ENCODE data around the gene ALOX15B.

The ALOX15B gene

GRCh38 chr17:8038954-8039610 lies at the start of gene ALOX15B:
ALOX15B (plus strand) TSS chr17:8039059; CDS start chr17:8039156, 97 bp downstream.
- no peak for DNase-seq (ENCODE audit: low read depth)

GRCh38 chr17:7989781-7990655 lies 48.8 kb upstream of the ALOX15B start:
- peak; percentile 87 for DNase-seq (ENCODE audit: low read depth)

GRCh38 chr17:7992516-7992915 lies 46.3 kb upstream of the ALOX15B start:
- DNase-seq (ENCODE audit: low read depth), result no peak

GRCh38 chr17:7992924-7993323 lies 45.9 kb upstream of the ALOX15B start:
- no peak for DNase-seq (ENCODE audit: low read depth)

- DNase-seq (ENCODE audit: low read depth), result no peak
These were observed 44.8 kb upstream of the ALOX15B start for GRCh38 chr17:7993972-7994589.

GRCh38 chr17:7995724-7996123 lies 43.1 kb upstream of the ALOX15B start:
- no peak for DNase-seq (ENCODE audit: low read depth)

- DNase-seq (ENCODE audit: low read depth), result no peak
These were observed 41.7 kb upstream of the ALOX15B start for GRCh38 chr17:7997186-7997585.

- DNase-seq (ENCODE audit: low read depth), result no peak
These were observed 36.7 kb upstream of the ALOX15B start, which contains the start of gene GUCY2D for GRCh38 chr17:8001976-8002720. GUCY2D (plus strand) TSS chr17:8002615; CDS start chr17:8003048, 433 bp downstream.

- DNase-seq (ENCODE audit: low read depth), result no peak
These were observed 35.9 kb upstream of the ALOX15B start for GRCh38 chr17:8002721-8003593.

GRCh38 chr17:8003594-8004181 lies 35.2 kb upstream of the ALOX15B start:
- no peak for DNase-seq (ENCODE audit: low read depth)

- no peak for DNase-seq (ENCODE audit: low read depth)
These were observed 34.0 kb upstream of the ALOX15B start for GRCh38 chr17:8004899-8005298.

- DNase-seq (ENCODE audit: low read depth), result no peak
These were observed 33.5 kb upstream of the ALOX15B start for GRCh38 chr17:8005357-8005756.

- DNase-seq (ENCODE audit: low read depth), result no peak
These were observed 32.7 kb upstream of the ALOX15B start for GRCh38 chr17:8005967-8006730.

- DNase-seq (ENCODE audit: low read depth), result no peak
These were observed 31.8 kb upstream of the ALOX15B start for GRCh38 chr17:8006836-8007680.

- DNase-seq (ENCODE audit: low read depth), result no peak
These were observed 31.0 kb upstream of the ALOX15B start for GRCh38 chr17:8007836-8008235.

GRCh38 chr17:8012045-8012580 lies 26.7 kb upstream of the ALOX15B start:
- no peak for DNase-seq (ENCODE audit: low read depth)

- DNase-seq (ENCODE audit: low read depth), result no peak
These were observed 25.7 kb upstream of the ALOX15B start for GRCh38 chr17:8012996-8013640.
